HEK293 (cell line): ENCODE measurements around the gene RNF151.

Source experiments
- CTCF ChIA-PET: fragments of 350-600 bp; formaldehyde crosslinking; extraction: SDS; loops from one replicate; lab custom pipeline; 2021; ENCODE audit warnings: antibody characterized with exemption; lab: Yijun Ruan, JAX
- POLR2A ChIA-PET: fragments of 300-600 bp; formaldehyde crosslinking; extraction: SDS; loops from one replicate; lab custom pipeline; 2020; ENCODE audit warnings: antibody characterized with exemption, inconsistent platforms; lab: Yijun Ruan, JAX
- H3K27ac ChIP-seq: fragments of 200-500 bp; sonication (Bioruptor generic); 2 replicates; pipeline ENCODE4 v1.5.1; 2014; ENCODE audit warnings: low read depth, low read length, control low read depth, inconsistent platforms; ENCODE audit errors: extremely low read depth
- H3K36me3 ChIP-seq, 2 experiments: fragments of 200-500 bp in 1 of 2; sonication (Bioruptor generic) in 1 of 2; 1 replicate in 1 of 2; 2 replicates in 1 of 2; pipeline ENCODE4 v1.5.1; 2014 to 2017; ENCODE audit warnings: inconsistent platforms in 2 of 2, low read length in 2 of 2; ENCODE audit not compliant: control insufficient read depth in 2 of 2, insufficient read depth in 1 of 2
- H3K4me1 ChIP-seq: fragments of 200-500 bp; sonication (Bioruptor generic); 2 replicates; pipeline ENCODE4 v1.5.1; 2014; ENCODE audit warnings: mild to moderate bottlenecking, low read length, inconsistent platforms; ENCODE audit not compliant: control insufficient read depth, insufficient read depth
- H3K4me3 ChIP-seq: 2 replicates; pipeline ENCODE4 v1.5.1; 2011; ENCODE audit warnings: low read depth, mild to moderate bottlenecking, control low read depth, low read length, moderate library complexity
- H3K9me3 ChIP-seq: fragments of 200-500 bp; sonication (Bioruptor generic); 2 replicates; pipeline ENCODE4 v1.5.1; 2014; ENCODE audit warnings: low read depth, low read length, inconsistent platforms; ENCODE audit not compliant: control insufficient read depth, insufficient read depth
- ATF2 ChIP-seq: fragments of 450-650 bp; formaldehyde crosslinking; IDR thresholded peaks from 2 replicates; pipeline ENCODE4 v1.5.1; 2016; ENCODE audit warnings: missing biosample characterization, missing genetic modification characterization, low read depth
- KLF7 ChIP-seq: fragments of 450-650 bp; formaldehyde crosslinking; IDR thresholded peaks from 2 replicates; pipeline ENCODE4 v1.5.1; 2016; ENCODE audit warnings: missing biosample characterization, missing genetic modification characterization, borderline replicate concordance
- PRDM10 ChIP-seq: fragments of 450-650 bp; formaldehyde crosslinking; IDR thresholded peaks from 2 replicates; pipeline ENCODE4 v1.5.1; 2016; ENCODE audit warnings: missing biosample characterization, missing genetic modification characterization
- PRDM4 ChIP-seq: fragments of 450-650 bp; formaldehyde crosslinking; IDR thresholded peaks from 2 replicates; pipeline ENCODE4 v1.5.1; 2017; ENCODE audit warnings: missing biosample characterization, missing genetic modification characterization
- ZNF157 ChIP-seq: fragments of 450-650 bp; formaldehyde crosslinking; IDR thresholded peaks from 2 replicates; pipeline ENCODE4 v1.5.1; 2016; ENCODE audit warnings: missing biosample characterization, missing genetic modification characterization
- ZNF248 ChIP-seq: fragments of 450-650 bp; formaldehyde crosslinking; IDR thresholded peaks from 2 replicates; pipeline ENCODE4 v1.5.1; 2017; ENCODE audit warnings: missing biosample characterization, missing genetic modification characterization
- ZNF350 ChIP-seq: fragments of 450-650 bp; formaldehyde crosslinking; IDR thresholded peaks from 2 replicates; pipeline ENCODE4 v1.5.0; 2017; ENCODE audit warnings: missing biosample characterization, mild to moderate bottlenecking, missing genetic modification characterization
- ZNF394 ChIP-seq: fragments of 450-650 bp; formaldehyde crosslinking; IDR thresholded peaks from 2 replicates; pipeline ENCODE4 v1.5.1; 2016; ENCODE audit warnings: missing biosample characterization, missing genetic modification characterization, mild to moderate bottlenecking, moderate library complexity, borderline replicate concordance
- ZNF433 ChIP-seq: fragments of 450-650 bp; formaldehyde crosslinking; IDR thresholded peaks from 2 replicates; pipeline ENCODE4 v1.5.1; 2016; ENCODE audit warnings: missing biosample characterization, missing genetic modification characterization, low read depth
- ZNF530 ChIP-seq: fragments of 450-650 bp; formaldehyde crosslinking; IDR thresholded peaks from 2 replicates; pipeline ENCODE4 v1.5.1; 2016; ENCODE audit warnings: low read depth, missing biosample characterization, missing genetic modification characterization
- ZNF549 ChIP-seq: fragments of 450-650 bp; IDR thresholded peaks from 2 replicates; pipeline ENCODE4 v1.5.1; 2018; ENCODE audit warnings: missing biosample characterization, missing genetic modification characterization, mild to moderate bottlenecking, inconsistent platforms, moderate library complexity
- ZNF585B ChIP-seq: fragments of 450-650 bp; formaldehyde crosslinking; IDR thresholded peaks from 2 replicates; pipeline ENCODE4 v1.5.1; 2016; ENCODE audit warnings: missing biosample characterization, missing genetic modification characterization
- ZNF664 ChIP-seq: fragments of 450-650 bp; formaldehyde crosslinking; IDR thresholded peaks from 2 replicates; pipeline ENCODE4 v1.5.1; 2016; ENCODE audit warnings: missing biosample characterization, missing genetic modification characterization
- TF ChIP-seq, protein P1 (sequence below): fragments of 450-650 bp; formaldehyde crosslinking; IDR thresholded peaks from 2 replicates; pipeline ENCODE4; 2016; ENCODE audit warnings: missing biosample characterization, missing genetic modification characterization
- TF ChIP-seq, protein P2 (sequence below): fragments of 450-650 bp; formaldehyde crosslinking; optimal IDR thresholded peaks from 2 replicates; pipeline ENCODE3; 2016; ENCODE audit warnings: missing biosample characterization, mild to moderate bottlenecking, missing genetic modification characterization
- TF ChIP-seq, protein P3 (sequence below): fragments of 450-650 bp; formaldehyde crosslinking; IDR thresholded peaks from 2 replicates; pipeline ENCODE4 v1.5.1; 2016; ENCODE audit warnings: missing biosample characterization, missing genetic modification characterization, low read depth

RNF151 gene

GRCh38 chr16:1958715-1959268 lies 7.9 kb upstream of the RNF151 start:
- Histone ChIP-seq H3K4me3 (no peak overlapping the region), H3K4me1 (no peaks in the 10 kb centered on the region; the same call in 1 of the 2 replicates), H3K36me3 (peaks cover 0 to 29% of the 10 kb centered on the region in 2 experiments; a peak in 1 of 3 replicates), H3K27ac (peak overlapping the region; percentile 96; the same call in 1 of the 2 replicates), H3K9me3 (no peaks in the 10 kb centered on the region)
- ChIA-PET POLR2A (no interaction called here), CTCF (interaction anchor here (0.7 to 2.1 kb wide), 4 partner anchors 13 to 57 kb away, joined by 3 to 4 read pairs (median 3); no protein-coding TSS in a partner anchor)
- TF ChIP-seq, protein P1, sequence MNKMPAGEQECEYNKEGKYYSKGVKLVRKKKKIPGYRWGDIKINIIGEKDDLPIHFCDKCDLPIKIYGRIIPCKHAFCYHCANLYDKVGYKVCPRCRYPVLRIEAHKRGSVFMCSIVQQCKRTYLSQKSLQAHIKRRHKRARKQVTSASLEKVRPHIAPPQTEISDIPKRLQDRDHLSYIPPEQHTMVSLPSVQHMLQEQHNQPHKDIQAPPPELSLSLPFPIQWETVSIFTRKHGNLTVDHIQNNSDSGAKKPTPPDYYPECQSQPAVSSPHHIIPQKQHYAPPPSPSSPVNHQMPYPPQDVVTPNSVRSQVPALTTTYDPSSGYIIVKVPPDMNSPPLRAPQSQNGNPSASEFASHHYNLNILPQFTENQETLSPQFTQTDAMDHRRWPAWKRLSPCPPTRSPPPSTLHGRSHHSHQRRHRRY, result no peak
- TF ChIP-seq ZNF664, result peak; percentile 43; the same call in 1 of the 2 replicates
- no peak for TF ChIP-seq ZNF248
- TF ChIP-seq ZNF530 (tag by site-specific recombination), result no peak
- TF ChIP-seq KLF7 (tag by site-specific recombination), result no peak
- no peak for TF ChIP-seq ZNF157 (tag by site-specific recombination)
- peak; percentile 82 for TF ChIP-seq PRDM4 (tag by site-specific recombination)
- TF ChIP-seq, protein P2, sequence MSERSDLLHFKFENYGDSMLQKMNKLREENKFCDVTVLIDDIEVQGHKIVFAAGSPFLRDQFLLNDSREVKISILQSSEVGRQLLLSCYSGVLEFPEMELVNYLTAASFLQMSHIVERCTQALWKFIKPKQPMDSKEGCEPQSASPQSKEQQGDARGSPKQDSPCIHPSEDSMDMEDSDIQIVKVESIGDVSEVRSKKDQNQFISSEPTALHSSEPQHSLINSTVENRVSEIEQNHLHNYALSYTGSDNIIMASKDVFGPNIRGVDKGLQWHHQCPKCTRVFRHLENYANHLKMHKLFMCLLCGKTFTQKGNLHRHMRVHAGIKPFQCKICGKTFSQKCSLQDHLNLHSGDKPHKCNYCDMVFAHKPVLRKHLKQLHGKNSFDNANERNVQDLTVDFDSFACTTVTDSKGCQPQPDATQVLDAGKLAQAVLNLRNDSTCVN, result no peak
- TF ChIP-seq ZNF394 (tag by site-specific recombination), result no peak
- no peak for TF ChIP-seq ZNF549 (tag by site-specific recombination)
- TF ChIP-seq, protein P3, sequence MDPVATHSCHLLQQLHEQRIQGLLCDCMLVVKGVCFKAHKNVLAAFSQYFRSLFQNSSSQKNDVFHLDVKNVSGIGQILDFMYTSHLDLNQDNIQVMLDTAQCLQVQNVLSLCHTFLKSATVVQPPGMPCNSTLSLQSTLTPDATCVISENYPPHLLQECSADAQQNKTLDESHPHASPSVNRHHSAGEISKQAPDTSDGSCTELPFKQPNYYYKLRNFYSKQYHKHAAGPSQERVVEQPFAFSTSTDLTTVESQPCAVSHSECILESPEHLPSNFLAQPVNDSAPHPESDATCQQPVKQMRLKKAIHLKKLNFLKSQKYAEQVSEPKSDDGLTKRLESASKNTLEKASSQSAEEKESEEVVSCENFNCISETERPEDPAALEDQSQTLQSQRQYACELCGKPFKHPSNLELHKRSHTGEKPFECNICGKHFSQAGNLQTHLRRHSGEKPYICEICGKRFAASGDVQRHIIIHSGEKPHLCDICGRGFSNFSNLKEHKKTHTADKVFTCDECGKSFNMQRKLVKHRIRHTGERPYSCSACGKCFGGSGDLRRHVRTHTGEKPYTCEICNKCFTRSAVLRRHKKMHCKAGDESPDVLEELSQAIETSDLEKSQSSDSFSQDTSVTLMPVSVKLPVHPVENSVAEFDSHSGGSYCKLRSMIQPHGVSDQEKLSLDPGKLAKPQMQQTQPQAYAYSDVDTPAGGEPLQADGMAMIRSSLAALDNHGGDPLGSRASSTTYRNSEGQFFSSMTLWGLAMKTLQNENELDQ (tag by site-specific recombination), result no peak
- no peak for TF ChIP-seq ZNF433
- TF ChIP-seq ZNF350 (tag by site-specific recombination), result no peak
- no peak for TF ChIP-seq ATF2 (tag by site-specific recombination)
- TF ChIP-seq PRDM10 (tag by site-specific recombination), result no peak
- no peak for TF ChIP-seq ZNF585B (tag by site-specific recombination)
